ENCODE results near the gene ADAMTS17. TPM values are rescaled to one million over a fixed set of nuclear protein-coding genes. Genes with fewer than 3 reads are reported as not detected.

Gene ADAMTS17
- total RNA-seq, 1 donor from 2014 or later: 0.47 TPM

- Mint-ChIP-seq H3K9me3 (no peaks in the 10 kb centered on the region), H3K36me3 (ENCODE audit: low read depth) (no peaks in the 10 kb centered on the region), H3K27me3 (peaks cover 37% of the 10 kb centered on the region), H3K4me3 (no peak overlapping the region), H3K27ac (no peak overlapping the region), H3K4me1 (peaks cover 6% of the 10 kb centered on the region)
- intact Hi-C loops (cut with micrococcal nuclease): loop anchor here (10.0 kb wide), 4 partner anchors 109 to 669 kb away; partner anchors contain the start of gene LRRC28
- DNase-seq: no peak
Observed at GRCh38 chr15:99923711-99924110, 418.1 kb downstream of the ADAMTS17 start.

Other genes starting within 250 kb of the ADAMTS17 start
- gene CERS3, start 187.0 kb upstream of the ADAMTS17 start, total RNA-seq: 0.21 and 0.40 TPM in 2 replicates

Data from activated CD4-positive, alpha-beta T cell treated with anti-CD3 and anti-CD28 coated beads, Interleukin-2, amount 10 ng/mL, durations not matched to agents 24 days and 14 days (primary cell).